Osteoblast (primary cell): ENCODE measurements around the gene PLEKHH1. TPM values are rescaled to one million over a fixed set of nuclear protein-coding genes. Genes with fewer than 3 reads are reported as not detected.

Experiments used
- DNase-seq: peaks from one replicate; pipeline ENCODE4 v3.0.0; 2011; ENCODE audit warnings: low spot score, mixed read lengths; ENCODE audit not compliant: insufficient read length; ENCODE audit errors: missing footprints
- H2AFZ ChIP-seq: 2 replicates; pipeline ENCODE4 v1.6.0; 2011; ENCODE audit warnings: mild to moderate bottlenecking, low read length
- H3K27ac ChIP-seq: 2 replicates; pipeline ENCODE4 v1.5.1; 2011; ENCODE audit warnings: mild to moderate bottlenecking, low read depth, low read length, moderate library complexity
- H3K27me3 ChIP-seq: 2 replicates; pipeline ENCODE4 v1.6.0; 2012; ENCODE audit warnings: mild to moderate bottlenecking, control low read depth, inconsistent platforms, low read length, moderate library complexity; ENCODE audit not compliant: insufficient read depth
- H3K36me3 ChIP-seq: 2 replicates; pipeline ENCODE4 v1.5.1; 2011; ENCODE audit warnings: mild to moderate bottlenecking, low read length, control low read depth, moderate library complexity; ENCODE audit not compliant: insufficient read depth
- H3K4me1 ChIP-seq: 2 replicates; pipeline ENCODE4 v1.5.1; 2011; ENCODE audit warnings: mild to moderate bottlenecking, low read length, control low read depth, moderate library complexity; ENCODE audit not compliant: insufficient read depth
- H3K4me2 ChIP-seq: 2 replicates; pipeline ENCODE4 v1.6.0; 2011; ENCODE audit warnings: mild to moderate bottlenecking, low read length; ENCODE audit not compliant: insufficient read depth
- H3K4me3 ChIP-seq: fragments of 200-600 bp; sonication (generic); 3 replicates; pipeline ENCODE4 v1.5.1; 2012; ENCODE audit warnings: mild to moderate bottlenecking, low read length, inconsistent platforms; ENCODE audit not compliant: insufficient read depth
- H3K79me2 ChIP-seq: 2 replicates; pipeline ENCODE4 v1.6.0; 2012; ENCODE audit warnings: mild to moderate bottlenecking, low read length, control low read depth, inconsistent platforms; ENCODE audit not compliant: insufficient read depth
- H3K9me3 ChIP-seq: 2 replicates; pipeline ENCODE4 v1.5.1; 2011; ENCODE audit warnings: low read depth, low read length, control low read depth
- H4K20me1 ChIP-seq: 2 replicates; pipeline ENCODE4 v1.6.0; 2012; ENCODE audit warnings: mild to moderate bottlenecking, low read length, control low read depth; ENCODE audit not compliant: insufficient read depth
- total RNA-seq: library from RNA; depleted of rRNA; stranded (reverse); fragments of >200 nt; gene quantifications from 2 replicates; pipeline ENCODE4 v1.2.3, GENCODE V29; 2012
- TF ChIP-seq, protein P1 (sequence below): IDR thresholded peaks from 2 replicates; pipeline ENCODE4 v1.5.1; 2011; ENCODE audit warnings: mild to moderate bottlenecking, low read depth, low read length, moderate library complexity; ENCODE audit errors: extremely low read depth

Gene PLEKHH1
- total RNA-seq, 1 donor = 1.1 TPM

DNA sequence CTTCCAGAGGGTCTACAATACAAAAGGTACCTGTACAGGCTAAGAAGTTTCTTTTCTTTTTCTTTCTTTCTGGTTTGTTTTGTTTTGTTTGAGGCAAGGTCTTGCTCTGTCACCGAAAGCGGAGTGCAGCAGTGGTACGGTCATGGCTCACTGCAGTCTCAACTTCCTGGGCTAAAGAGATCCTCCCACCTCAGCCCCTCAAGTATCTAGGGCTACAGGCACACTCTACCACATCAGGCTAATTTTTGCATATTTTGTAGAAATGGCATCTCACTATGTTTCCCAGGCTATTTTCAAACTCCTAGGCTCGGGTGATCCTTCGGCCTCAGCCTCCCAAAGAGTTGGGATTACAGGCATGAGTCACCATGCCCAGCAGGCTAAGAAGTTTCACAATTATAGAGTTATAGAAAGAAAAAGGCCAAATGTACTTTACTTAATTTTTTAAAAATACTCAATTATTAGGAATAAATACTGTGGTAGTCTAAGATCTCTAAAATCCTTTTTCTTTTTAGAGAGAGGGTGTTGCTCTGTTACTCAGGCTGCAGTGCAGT lies 70.0 kb downstream of the PLEKHH1 start:
- Histone ChIP-seq H3K36me3 (no peaks in the 10 kb centered on the region), H4K20me1 (no peaks in the 10 kb centered on the region), H3K4me1 (peaks cover 7% of the 10 kb centered on the region), H3K27ac (no peak overlapping the region), H3K4me2 (no peak overlapping the region), H3K79me2 (no peaks in the 10 kb centered on the region), H2AFZ (no peak overlapping the region), H3K27me3 (peaks cover 5% of the 10 kb centered on the region), H3K4me3 (no peak overlapping the region), H3K9me3 (no peaks in the 10 kb centered on the region)
- TF ChIP-seq, protein P1, sequence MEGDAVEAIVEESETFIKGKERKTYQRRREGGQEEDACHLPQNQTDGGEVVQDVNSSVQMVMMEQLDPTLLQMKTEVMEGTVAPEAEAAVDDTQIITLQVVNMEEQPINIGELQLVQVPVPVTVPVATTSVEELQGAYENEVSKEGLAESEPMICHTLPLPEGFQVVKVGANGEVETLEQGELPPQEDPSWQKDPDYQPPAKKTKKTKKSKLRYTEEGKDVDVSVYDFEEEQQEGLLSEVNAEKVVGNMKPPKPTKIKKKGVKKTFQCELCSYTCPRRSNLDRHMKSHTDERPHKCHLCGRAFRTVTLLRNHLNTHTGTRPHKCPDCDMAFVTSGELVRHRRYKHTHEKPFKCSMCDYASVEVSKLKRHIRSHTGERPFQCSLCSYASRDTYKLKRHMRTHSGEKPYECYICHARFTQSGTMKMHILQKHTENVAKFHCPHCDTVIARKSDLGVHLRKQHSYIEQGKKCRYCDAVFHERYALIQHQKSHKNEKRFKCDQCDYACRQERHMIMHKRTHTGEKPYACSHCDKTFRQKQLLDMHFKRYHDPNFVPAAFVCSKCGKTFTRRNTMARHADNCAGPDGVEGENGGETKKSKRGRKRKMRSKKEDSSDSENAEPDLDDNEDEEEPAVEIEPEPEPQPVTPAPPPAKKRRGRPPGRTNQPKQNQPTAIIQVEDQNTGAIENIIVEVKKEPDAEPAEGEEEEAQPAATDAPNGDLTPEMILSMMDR = no peak
- no peak for DNase-seq

DNA sequence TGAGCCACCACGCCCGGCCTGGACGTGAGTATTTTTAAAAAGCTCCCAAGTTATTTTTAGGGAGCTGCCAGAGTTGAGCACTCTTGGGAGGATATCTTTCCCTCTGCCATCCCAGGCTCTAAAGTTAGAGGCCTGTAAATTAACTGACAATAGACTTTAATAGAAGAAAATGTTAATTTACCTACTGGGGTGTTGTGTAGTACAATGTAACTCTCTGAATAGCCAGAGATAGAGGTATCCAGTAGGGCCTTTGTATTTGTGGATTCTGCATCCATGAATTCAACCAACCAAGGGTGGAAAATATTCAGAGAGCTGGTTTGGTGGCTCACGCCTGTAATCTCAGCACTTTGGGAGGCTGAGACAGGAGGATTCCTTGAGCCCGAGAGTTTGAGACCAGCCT lies 74.6 kb downstream of the PLEKHH1 start:
- TF ChIP-seq, protein P1 = no peak
- no peak for DNase-seq
- Histone ChIP-seq H3K79me2 (no peaks in the 10 kb centered on the region), H3K27ac (no peak overlapping the region), H2AFZ (no peak overlapping the region), H4K20me1 (no peaks in the 10 kb centered on the region), H3K36me3 (no peaks in the 10 kb centered on the region), H3K27me3 (peaks cover 7% of the 10 kb centered on the region), H3K4me3 (no peak overlapping the region), H3K9me3 (no peaks in the 10 kb centered on the region), H3K4me2 (no peak overlapping the region), H3K4me1 (no peaks in the 10 kb centered on the region)

DNA sequence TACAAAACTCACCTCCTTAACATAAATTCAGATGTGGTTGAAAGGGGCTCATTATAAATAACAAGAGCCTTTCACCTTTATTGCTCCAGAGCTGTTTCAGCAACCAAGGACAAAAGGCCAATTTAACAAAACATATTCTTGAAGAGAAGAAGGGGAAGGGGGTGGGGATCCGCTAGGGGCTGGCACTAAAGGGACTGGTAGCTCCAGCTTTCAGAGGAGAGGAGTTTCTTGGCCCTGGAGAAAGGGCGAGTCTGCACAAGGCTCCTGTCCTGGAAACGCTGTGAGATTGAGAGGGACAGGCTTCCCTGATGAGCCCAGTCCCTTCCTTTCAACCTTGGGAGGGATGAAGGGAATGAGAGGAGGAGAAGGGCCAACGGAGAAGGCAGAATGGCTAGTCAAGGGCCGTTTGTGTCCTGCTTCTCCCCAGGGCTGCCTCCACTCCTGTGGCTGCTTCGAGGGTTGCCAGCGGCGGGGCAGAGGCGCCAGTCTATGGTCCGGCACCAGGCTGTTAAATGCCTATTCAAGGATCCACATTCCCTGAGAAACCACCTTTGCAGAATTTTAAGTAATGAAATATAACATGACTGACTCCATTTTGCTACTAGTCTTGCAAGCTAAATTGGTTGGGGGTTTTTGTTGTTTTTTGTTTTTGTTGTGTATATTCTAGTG lies 76.7 kb downstream of the PLEKHH1 start:
- Histone ChIP-seq H2AFZ (no peak overlapping the region), H3K27ac (no peak overlapping the region), H3K4me1 (no peaks in the 10 kb centered on the region), H3K36me3 (no peaks in the 10 kb centered on the region), H4K20me1 (no peaks in the 10 kb centered on the region), H3K79me2 (no peaks in the 10 kb centered on the region), H3K4me2 (no peak overlapping the region), H3K27me3 (peaks cover 8% of the 10 kb centered on the region), H3K4me3 (no peak overlapping the region), H3K9me3 (no peaks in the 10 kb centered on the region)
- TF ChIP-seq, protein P1 = no peak
- no peak for DNase-seq

DNA sequence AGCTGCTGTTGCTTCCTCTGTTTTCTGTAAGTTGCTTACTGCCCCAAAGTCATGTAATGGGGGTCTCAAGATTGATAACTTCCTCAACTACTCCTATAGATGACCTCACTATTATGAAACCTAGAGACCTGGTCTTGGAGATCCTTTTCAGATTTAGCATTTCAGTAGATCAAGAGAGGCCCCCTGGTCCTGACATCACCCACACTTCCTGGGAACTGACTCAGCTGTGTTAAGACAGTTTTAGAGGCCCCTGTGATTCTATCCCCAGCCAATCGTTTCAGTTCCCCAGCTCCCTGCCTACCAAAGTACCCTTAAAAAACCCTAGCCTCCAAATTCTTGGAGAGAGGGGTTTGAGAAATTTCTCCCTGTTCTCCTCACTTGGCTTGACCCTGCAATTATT lies 77.4 kb downstream of the PLEKHH1 start:
- H3K36me3 ChIP-seq = no peaks in the 10 kb centered on the region
- H3K4me2 ChIP-seq = no peak overlapping the region
- H4K20me1 ChIP-seq = no peaks in the 10 kb centered on the region
- H2AFZ ChIP-seq = no peak overlapping the region
- no peaks in the 10 kb centered on the region for H3K79me2 ChIP-seq
- H3K27ac ChIP-seq = no peak overlapping the region
- no peaks in the 10 kb centered on the region for H3K4me1 ChIP-seq
- TF ChIP-seq, protein P1 = no peak
- no peaks in the 10 kb centered on the region for H3K9me3 ChIP-seq
- H3K27me3 ChIP-seq = peaks cover 7% of the 10 kb centered on the region
- H3K4me3 ChIP-seq = no peak overlapping the region
- no peak for DNase-seq
